Subcutaneous adipose tissue (tissue), 4 donors: ENCODE measurements around the gene PATZ1. TPM values are rescaled to one million over a fixed set of nuclear protein-coding genes. Genes with fewer than 3 reads are reported as not detected.

ENCODE experiments used
- total RNA-seq, 4 donors: library from RNA; depleted of rRNA; stranded (reverse); fragments of >200 nt; gene quantifications; one replicate each; pipeline ENCODE4 v1.1.0, GENCODE V29; 2016
- TF ChIP-seq, protein P1 (sequence below): fragments of 450-650 bp; IDR thresholded peaks from one replicate; pipeline ENCODE4 v1.5.1; 2016; ENCODE audit warnings: low read depth, mild to moderate bottlenecking, control low read depth, antibody characterized with exemption, moderate library complexity

The PATZ1 gene
- total RNA-seq, 4 donors from 2014 or later = 10.0 to 17.9 (median 14.1) TPM

DNA sequence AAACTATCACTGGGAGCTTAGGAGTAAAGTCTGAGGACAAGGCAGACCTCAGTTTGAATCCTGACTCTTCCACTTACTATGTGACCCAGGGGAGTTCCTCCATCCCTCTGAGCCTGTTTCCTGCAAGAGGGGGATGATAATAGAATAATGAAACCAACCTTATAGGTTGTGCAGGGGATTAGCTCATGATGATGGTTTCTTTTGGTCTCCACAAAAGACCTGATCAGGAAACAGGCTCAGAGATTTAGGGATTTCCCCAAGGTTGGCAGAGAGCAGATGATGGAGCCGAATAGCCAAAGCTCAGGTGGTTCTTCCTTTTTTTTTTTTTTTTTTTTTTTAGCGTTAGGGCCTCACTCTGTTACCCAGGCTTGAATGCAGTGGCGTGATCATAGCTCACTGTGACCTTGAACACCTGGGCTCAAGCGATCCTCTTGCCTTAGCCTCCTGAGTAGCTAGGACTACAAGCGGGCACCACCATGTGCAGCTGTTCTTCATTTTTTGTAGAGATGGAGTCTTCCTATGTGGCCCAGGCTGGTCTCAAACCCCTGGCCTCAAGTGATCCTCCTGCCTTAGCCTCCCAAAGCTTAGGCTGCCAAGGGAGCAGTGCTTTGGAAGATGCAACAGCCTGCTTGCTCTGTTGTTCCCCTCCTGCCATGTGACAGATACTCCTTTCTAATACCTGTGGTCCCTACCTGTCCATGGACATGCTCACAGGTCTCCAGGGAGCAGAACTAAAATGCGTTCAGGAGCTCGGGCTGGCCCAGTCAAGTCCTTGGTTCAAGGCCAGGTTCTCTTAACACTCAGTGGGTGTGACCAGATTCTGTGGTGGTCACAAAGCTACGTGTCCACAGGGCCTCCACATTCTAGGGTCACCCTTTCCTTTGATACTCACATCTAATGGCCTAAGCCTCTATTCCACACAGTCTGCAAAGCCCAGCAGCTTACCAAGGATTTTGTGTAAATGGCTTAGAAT, 22.3 kb downstream of the PATZ1 start:
- TF ChIP-seq, protein P1, sequence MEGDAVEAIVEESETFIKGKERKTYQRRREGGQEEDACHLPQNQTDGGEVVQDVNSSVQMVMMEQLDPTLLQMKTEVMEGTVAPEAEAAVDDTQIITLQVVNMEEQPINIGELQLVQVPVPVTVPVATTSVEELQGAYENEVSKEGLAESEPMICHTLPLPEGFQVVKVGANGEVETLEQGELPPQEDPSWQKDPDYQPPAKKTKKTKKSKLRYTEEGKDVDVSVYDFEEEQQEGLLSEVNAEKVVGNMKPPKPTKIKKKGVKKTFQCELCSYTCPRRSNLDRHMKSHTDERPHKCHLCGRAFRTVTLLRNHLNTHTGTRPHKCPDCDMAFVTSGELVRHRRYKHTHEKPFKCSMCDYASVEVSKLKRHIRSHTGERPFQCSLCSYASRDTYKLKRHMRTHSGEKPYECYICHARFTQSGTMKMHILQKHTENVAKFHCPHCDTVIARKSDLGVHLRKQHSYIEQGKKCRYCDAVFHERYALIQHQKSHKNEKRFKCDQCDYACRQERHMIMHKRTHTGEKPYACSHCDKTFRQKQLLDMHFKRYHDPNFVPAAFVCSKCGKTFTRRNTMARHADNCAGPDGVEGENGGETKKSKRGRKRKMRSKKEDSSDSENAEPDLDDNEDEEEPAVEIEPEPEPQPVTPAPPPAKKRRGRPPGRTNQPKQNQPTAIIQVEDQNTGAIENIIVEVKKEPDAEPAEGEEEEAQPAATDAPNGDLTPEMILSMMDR = no peak

- TF ChIP-seq, protein P1 = no peak
Measured at GRCh38 chr22:31321421-31321820, 24.7 kb downstream of the PATZ1 start.

- TF ChIP-seq, protein P1 = no peak
Measured at GRCh38 chr22:31313366-31314147, 32.6 kb downstream of the PATZ1 start.

GRCh38 chr22:31308181-31308580, 38.0 kb downstream of the PATZ1 start:
- TF ChIP-seq, protein P1 = no peak

DNA sequence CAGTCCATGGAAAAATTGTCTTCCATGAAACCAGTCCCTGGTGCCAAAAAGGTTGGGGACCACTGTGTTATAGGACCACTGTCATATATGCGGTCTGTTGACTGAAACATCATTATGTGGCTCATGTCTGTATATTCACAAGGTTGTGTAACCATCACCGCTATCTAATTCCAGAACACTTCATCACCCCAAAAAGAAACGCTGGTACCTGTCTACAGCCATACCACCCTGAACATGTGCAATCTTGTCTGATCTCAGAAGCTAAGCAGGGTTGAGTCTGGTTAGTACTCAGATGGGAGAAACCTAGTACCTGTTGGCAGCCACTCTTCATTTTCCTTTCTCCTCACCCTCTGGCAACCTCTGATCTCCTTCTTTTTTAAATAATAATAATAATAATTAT, 41.0 kb downstream of the PATZ1 start:
- TF ChIP-seq, protein P1 = no peak

- TF ChIP-seq, protein P1 = no peak
Measured at GRCh38 chr22:31302537-31302936, 43.6 kb downstream of the PATZ1 start.

DNA sequence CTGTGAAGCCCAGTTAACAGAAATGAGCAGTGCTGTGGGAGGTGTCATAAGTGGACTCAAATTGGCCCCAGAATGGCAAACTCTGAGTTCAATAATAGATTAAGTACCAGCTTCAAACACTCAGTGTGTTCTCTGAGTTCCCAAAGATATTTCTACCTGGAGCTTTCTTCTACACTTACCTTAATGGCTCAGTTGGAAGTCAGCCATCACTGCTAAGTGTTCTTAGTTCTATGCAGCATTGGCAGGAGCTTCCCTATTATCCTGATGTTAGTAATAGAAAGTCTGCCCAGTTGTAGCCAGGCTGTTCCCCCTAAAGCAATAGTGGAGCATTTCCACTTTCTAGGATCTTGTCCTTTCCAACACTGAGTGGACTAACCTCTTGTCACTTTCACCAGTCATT, 44.1 kb downstream of the PATZ1 start:
- TF ChIP-seq, protein P1 = no peak
